H7 (cell line): ENCODE measurements around the gene MAN1A1. TPM values are rescaled to one million over a fixed set of nuclear protein-coding genes. Genes with fewer than 3 reads are reported as not detected.
"Not testable (repeated sequence)": the region's sequence is repeated elsewhere in the genome, so short reads cannot be mapped to it uniquely, and the experiment has no call there.

Experiments
- DNase-seq: peaks from one replicate; pipeline ENCODE4 v3.0.0; 2012
- H3K27me3 ChIP-seq: 2 replicates; pipeline ENCODE4 v1.6.0; 2011; ENCODE audit warnings: mild to moderate bottlenecking, low read length; ENCODE audit not compliant: control insufficient read depth, insufficient read depth
- H3K36me3 ChIP-seq: replicated peaks from 2 replicates; pipeline ENCODE4 v1.5.1; 2011; ENCODE audit warnings: low read length; ENCODE audit not compliant: control insufficient read depth, insufficient read depth
- H3K4me3 ChIP-seq: 2 replicates; pipeline ENCODE4 v1.5.1; 2011; ENCODE audit warnings: low read depth, mild to moderate bottlenecking, control low read depth, low read length, moderate library complexity; ENCODE audit not compliant: insufficient read depth
- total RNA-seq: library from RNA; depleted of rRNA; stranded (reverse); fragments of >200 nt; shearing (Covaris generic); gene quantifications from 2 replicates; pipeline ENCODE4 v1.2.3, GENCODE V29; 2014

MAN1A1 gene
- total RNA-seq, 1 experiment from 2014 or later: 14.5 TPM

DNA sequence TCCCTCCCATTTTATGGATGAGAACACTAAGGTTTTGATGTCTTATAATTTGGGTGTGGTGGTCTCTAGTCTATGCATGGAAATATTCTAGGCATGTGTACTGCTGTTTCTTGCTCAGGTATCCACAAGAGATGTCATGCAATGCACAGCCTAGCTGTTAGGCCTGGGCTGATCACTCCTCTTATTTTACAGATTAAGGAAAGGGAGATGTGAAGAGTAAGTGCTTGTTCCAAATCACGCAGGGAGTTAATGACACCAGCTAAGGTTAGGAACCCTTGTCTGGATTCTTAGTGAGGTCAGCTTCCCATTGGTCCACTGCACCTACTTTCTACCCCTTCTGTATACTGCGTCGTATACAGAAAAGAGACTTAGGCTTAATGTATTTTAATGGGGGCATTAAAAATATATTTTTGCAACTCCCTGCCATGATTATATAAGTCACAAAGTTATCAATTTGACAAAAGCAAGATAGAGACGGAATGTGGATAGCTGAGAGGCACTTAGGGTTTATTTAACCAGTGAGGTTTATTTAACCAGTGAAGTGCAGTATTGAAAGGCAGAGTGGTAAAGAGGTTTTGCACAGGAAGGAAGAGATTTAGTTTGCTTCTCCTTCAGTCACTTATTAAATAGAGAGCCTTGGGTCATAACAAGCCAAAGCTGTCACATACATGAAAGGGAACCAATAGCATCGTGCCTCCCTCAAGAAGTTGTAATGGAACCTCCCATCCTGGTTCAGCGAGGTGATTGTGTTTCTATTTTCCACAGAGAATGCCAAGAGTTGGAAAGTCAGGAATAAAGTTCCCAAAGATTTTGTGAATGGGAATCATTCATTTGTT lies 176.1 kb downstream of the MAN1A1 start:
- H3K36me3 ChIP-seq: no peaks in the 10 kb centered on the region
- DNase-seq: no peak
- H3K4me3 ChIP-seq: no peak overlapping the region
- no peaks in the 10 kb centered on the region for H3K27me3 ChIP-seq

DNA sequence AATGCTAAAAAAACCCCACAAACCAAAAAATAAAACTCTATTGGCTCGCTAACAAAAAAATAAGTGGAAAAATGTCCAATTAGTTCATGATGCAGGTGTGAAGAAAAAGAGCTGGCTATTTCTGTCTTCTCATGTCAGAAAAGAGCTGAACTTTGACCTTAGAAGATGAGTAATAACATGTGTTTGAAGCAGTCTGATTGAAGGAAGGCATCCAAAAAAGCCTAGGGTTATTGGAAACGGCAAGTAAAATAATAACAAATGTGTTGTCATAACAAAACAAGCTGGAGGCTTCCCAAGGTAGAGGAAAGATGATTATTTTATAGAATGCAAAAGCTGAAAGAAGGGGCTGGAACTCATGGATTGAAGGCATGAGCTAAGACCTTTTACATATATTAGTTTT lies 176.7 kb downstream of the MAN1A1 start:
- Histone ChIP-seq H3K36me3 (no peaks in the 10 kb centered on the region), H3K4me3 (no peak overlapping the region), H3K27me3 (no peaks in the 10 kb centered on the region)
- DNase-seq: no peak

DNA sequence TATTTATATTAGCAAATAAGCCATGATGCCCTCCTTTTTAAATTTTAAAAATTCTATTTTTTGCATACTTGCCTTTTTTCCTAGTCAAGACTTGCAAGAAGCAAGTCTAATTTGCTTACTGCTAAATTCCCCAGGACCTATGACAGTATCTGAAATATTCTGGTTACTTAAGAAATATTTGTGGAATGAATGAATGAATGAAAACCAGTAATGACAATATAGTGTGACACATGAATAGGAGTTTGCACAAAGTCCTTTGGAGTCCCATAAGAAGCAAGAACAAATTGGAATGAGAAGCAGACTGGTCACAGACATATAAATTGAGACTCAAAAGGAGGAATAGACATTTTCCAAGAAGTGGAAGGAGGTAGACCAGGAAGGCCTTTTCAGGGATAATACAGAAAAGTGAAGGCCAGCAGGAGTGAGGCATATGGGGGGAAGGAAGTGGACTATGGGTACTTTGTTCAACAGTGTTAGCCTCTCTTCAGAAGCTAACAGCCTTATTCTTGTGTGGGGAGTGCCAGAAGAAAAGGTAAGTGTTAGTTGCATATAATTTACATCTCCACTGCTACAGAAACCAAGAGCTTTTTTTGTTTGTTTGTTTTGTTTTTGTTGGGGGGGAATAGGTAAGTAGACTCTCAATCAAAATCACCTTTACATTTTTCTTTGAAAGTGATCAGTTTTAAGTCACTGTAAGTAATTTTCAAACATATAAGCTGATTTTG lies 177.5 kb downstream of the MAN1A1 start:
- Histone ChIP-seq H3K27me3 (no peaks in the 10 kb centered on the region), H3K36me3 (no peaks in the 10 kb centered on the region), H3K4me3 (no peak overlapping the region)
- no peak for DNase-seq

DNA sequence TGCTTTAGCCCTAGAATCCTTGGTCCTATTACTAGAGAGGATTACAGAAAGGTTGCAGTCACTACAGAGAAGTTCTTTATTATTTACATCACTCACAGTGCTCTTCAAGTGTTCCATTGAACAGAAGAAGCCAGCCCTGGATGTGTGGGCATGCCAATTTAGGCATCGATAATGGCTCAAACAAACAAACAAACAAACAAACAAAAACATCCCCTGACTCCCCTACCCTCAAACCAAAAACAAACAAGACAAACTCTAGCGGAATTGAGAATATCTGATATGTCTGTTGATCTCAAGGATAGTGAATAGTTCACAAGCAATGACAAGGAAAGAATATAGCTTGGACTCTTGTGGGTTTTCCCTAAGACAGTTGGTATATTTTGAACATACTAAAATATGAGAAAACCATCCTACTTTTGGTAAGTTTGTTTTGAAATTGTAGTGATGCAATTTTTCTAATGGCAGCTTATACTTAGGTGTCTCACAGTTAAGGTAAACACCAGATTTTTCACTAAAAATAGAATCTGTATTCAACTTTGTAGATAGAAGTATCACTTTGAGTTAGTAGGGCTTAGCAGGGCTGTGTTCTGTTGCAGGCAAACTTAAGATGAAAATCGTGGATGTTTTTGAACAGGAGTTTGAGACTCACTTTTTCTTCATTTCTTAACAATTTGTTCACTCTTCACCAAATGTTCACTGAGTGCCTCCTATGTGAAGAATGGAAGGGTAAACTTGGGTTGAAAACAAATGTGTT lies 178.3 kb downstream of the MAN1A1 start:
- DNase-seq: no peak
- H3K36me3 ChIP-seq: no peaks in the 10 kb centered on the region
- H3K27me3 ChIP-seq: no peaks in the 10 kb centered on the region; the same call in 1 of the 2 replicates
- no peak overlapping the region for H3K4me3 ChIP-seq

DNA sequence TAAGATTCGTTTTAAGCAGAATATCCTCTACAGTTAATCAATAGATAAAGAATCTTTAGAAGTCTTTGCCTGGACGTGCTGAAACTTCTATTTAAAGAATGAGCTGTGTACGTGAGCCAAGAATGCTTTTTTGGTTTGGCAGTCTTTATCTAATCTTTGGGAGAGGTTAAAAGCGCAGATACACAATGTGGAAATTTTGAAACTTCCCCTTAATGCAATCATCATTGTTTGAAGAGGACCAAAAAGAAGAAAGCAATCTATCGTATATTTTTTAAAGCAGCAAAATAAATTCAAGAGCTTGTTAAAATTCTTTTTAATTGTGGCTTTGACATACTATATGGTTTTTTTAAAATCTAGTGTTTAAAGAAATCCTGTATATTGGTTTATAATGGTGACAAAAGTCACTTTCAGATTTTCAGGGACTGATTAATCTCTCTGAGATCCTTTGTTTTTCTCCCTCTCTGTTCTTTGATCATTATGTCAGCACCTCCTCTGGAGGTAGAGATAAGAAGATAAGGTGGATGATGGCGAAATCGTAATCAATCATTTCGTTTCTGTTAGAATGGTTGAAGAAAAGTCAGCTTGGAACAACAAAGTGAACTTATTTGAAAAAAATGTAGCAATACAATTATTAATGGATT lies 179.0 kb downstream of the MAN1A1 start:
- Histone ChIP-seq H3K4me3 (no peak overlapping the region), H3K36me3 (no peaks in the 10 kb centered on the region), H3K27me3 (no peaks in the 10 kb centered on the region; the same call in 1 of the 2 replicates)
- DNase-seq: no peak

DNA sequence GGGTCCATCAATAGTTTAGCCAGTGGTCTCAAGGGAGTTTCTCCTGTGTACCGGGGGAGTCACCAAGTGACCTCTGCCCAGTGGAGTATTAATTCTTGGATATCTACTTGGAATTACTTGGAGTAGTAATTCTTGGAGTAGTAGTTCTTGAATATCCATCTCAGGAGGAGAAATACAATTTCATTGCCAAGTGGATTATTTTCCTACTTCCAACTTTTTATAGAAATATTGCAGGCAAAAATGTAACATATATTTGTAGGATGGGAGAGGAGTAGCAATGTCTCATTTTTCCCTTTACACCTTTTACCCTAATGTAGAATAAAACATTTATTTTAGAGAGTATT lies 179.5 kb downstream of the MAN1A1 start:
- no peaks in the 10 kb centered on the region for H3K36me3 ChIP-seq
- no peak overlapping the region for H3K4me3 ChIP-seq
- DNase-seq: no peak
- H3K27me3 ChIP-seq: no peaks in the 10 kb centered on the region; the same call in 1 of the 2 replicates

DNA sequence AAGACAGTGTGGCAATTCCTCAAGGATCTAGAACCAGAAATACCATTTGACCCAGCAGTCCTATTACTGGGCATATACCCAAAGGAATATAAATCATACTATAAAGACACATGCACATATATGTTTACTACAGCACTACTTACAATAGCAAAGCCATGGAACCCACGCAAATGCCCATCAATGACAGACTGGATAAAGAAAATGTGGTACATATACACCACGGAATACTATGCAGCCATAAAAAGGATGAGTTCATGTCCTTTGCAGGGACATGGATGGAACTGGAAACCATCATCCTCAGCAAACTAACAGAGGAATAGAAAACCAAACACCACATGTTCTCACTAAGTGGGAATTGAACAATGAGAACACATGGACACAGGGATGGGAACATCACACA lies 180.2 kb downstream of the MAN1A1 start:
- not testable (repeated sequence) for H3K4me3 ChIP-seq, H3K36me3 ChIP-seq, H3K27me3 ChIP-seq, DNase-seq

DNA sequence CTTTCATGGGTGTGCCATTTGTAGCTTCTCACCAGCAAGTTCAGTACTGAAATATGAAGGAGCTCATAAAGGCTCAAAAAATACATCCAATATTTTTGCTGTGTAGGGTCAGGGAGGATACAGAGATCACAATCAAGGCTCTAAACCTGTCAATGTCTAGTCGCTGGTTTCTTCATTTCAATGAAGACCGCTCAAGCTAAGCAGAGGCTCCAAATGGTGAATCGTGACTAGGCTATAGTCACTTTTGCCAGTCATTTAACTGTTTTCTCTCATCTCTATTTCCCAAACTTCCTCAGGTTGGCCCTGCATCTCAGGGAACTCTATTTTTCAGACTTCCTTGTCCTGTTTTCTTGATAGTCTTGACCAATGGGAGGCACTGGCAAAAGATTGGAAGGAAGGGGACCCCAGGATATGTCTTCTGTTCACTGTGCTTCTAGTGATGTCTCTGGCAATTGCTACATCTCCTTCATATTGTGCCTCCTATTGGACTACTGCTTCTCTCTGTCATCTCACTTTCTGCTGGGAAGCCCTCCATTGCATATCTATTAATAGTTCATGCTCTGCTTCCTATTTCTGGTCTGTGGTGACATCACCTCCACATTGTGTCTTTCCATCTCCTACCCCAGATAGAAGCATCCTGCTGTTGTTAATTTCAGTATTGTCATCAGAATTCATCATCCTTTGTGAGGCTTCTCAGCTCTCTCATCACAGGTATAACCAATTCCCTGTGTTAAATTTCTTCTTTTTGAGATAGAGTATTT lies 183.4 kb downstream of the MAN1A1 start:
- Histone ChIP-seq H3K36me3 (no peaks in the 10 kb centered on the region), H3K4me3 (no peak overlapping the region)
- DNase-seq: no peak

DNA sequence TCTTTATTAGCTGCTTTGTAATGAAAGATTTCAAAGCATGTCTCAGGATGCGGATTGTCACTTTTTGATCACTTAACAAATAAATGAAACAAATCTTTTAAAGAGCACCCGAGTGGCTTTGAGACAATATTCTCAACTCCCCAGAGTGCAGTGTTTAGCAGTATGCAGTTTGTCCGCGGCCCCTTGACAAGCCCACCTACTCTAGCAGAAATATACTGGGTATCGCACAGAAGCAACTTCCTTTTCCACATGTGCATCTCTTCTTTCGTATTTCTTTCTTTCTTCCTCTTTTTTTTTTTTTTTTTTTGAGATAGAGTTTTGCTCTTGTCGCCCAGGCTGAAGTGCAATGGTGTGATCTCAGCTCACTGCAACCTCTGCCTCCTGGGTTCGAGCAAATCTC lies 186.6 kb downstream of the MAN1A1 start:
- H3K27me3 ChIP-seq: no peaks in the 10 kb centered on the region; the same call in 1 of the 2 replicates
- H3K4me3 ChIP-seq: no peak overlapping the region
- H3K36me3 ChIP-seq: no peaks in the 10 kb centered on the region
- DNase-seq: no peak

More for the DNA sequence above, 183.4 kb downstream of the MAN1A1 start:
- no peaks in the 10 kb centered on the region; the same call in 1 of the 2 replicates for H3K27me3 ChIP-seq

DNA sequence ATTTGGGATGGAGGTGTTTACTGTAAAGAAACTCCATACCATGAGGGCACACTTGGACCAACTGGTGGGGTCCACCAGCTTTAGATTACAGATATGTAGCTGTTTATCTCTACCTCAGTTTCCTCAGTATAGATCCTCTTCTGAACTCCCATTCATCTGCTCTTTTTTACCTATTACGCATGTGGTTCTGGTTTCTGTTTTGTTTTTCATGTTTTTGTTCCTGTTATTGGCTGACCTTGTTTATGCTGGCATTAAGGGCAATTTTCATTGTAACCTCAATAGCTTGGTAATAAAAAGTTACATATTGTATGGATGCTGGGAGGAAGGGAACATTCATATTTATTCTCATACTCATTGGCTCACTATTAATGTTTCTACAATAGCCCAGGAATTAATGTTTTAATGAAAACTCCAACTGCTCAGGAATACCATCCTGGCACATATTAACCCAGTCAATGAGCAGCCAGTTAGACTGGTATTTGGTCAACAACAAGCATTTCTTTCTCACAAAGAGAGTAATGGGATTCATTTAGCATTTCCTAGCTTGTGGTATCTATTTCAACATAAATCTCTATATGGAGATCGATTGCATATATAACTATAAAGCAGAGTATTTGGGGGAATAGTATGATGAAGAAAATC lies 187.3 kb downstream of the MAN1A1 start:
- H3K36me3 ChIP-seq: no peaks in the 10 kb centered on the region
- no peak overlapping the region for H3K4me3 ChIP-seq
- no peak for DNase-seq
- H3K27me3 ChIP-seq: no peaks in the 10 kb centered on the region; the same call in 1 of the 2 replicates

DNA sequence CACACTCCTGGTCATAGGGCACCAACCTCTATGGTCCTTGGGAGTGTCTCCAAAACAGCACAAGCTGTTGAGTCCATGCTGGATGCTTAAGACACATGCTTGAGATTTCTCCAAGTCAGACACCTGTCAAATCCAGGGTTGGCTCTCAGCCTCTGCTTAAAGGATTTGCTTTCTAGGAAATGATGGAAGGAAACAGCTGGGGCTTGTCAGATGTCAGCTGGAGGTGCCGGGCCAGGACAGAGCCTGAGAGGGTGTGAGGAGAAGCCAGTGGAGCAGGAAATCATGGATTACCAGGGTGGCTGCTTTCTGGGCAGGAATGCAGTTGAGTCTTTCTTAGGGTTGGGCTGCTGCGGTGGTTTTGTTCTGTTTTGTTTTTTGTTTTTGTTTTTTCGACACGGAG lies 188.1 kb downstream of the MAN1A1 start:
- DNase-seq: no peak
- Histone ChIP-seq H3K36me3 (no peaks in the 10 kb centered on the region), H3K27me3 (no peaks in the 10 kb centered on the region; the same call in 1 of the 2 replicates), H3K4me3 (no peak overlapping the region)

DNA sequence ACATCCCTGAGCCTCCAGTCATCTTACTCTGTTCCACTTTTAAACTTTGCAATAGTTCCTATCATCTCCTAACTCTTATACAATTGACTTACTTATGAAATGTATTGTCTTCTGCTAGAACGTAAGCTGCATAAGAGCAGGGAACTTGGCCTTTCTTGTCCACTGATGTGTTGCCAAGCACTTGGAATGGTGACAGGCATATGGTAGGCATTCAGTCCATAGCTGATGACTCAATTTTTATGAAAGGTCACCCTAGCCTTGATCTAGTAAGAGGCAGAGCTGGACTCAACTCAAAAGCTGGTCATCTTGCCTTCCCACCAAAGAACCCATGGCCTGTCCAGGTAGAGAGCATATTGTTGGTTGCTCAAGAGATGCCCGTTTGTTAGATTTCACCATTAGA lies 188.7 kb downstream of the MAN1A1 start:
- H3K4me3 ChIP-seq: no peak overlapping the region
- H3K27me3 ChIP-seq: no peaks in the 10 kb centered on the region
- no peak for DNase-seq
- H3K36me3 ChIP-seq: no peaks in the 10 kb centered on the region

DNA sequence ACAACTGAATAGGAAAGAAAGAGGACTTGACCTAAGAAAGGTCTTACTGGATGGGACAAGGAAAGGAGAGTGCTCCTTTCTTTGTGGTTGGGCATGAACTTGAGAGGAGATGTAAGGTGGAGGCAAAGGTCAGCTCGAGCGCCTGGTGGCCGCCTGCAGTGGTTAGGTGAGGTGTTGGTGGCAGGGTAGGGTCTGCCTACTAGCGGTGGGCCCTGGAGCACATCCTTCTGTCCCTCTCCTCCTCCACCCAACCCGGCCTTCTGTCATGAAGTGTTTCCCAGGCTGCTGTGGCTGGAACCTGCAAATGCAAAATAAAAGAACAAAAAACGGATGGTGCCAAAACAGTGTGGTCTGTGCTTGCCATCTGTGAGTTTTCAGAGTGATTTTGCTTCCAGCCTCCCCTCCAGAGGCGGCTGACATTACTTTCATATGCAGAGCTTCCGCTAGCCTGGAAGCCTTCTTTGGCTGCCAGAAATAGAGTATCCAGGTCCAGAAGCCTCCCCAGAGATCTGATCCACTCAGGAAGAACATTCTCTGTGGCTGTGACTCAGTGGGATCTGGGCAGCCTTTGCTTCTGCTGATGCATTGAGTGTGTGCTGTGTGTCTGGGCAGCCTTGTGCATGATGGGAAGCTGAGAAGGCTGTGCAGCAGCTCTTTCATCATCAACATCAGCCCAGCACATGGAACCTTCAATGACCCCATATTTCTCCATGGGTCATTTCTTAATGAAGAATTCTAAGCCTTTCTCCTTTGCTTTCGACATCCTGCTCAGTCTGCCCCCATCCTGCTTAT lies 191.3 kb downstream of the MAN1A1 start:
- no peaks in the 10 kb centered on the region for H3K27me3 ChIP-seq
- H3K4me3 ChIP-seq: no peak overlapping the region
- H3K36me3 ChIP-seq: no peaks in the 10 kb centered on the region
- DNase-seq: no peak
